ENCODE results near the gene ZNF648.
"Not testable (repeated sequence)": the region's sequence is repeated elsewhere in the genome, so short reads cannot be mapped to it uniquely, and the experiment has no call there.

Gene ZNF648

GRCh38 chr1:182061594-182061993 is at the start of gene ZNF648:
ZNF648 (minus strand) TSS chr1:182061712; CDS start chr1:182058010, 3,702 bp downstream.
- H3K36me3 ChIP-seq (ENCODE audit: control insufficient read depth in 1 of 2, insufficient read depth in 2 of 2, low read length in 2 of 2), result no peaks in the 10 kb centered on the region
- H3K9me3 ChIP-seq (ENCODE audit: control insufficient read depth in 1 of 2, low read length in 2 of 2), result peaks cover 0 to 4% of the 10 kb centered on the region in 2 donors
- H3K4me1 ChIP-seq (ENCODE audit: control insufficient read depth in 1 of 2, insufficient read depth in 2 of 2, low read length in 2 of 2), result no peaks in the 10 kb centered on the region
- no peak within 1 kb of the TSS for H3K27ac ChIP-seq (ENCODE audit: low read length)
- no peak within 1 kb of the TSS for H3K4me3 ChIP-seq (ENCODE audit: low read depth in 1 of 2, low read length in 2 of 2)
- no peaks in the 10 kb centered on the region for H3K27me3 ChIP-seq (ENCODE audit: low read depth, low read length)

GRCh38 chr1:182110635-182111034 is 49.1 kb upstream of the ZNF648 start:
- Histone ChIP-seq H3K36me3 (ENCODE audit: control insufficient read depth in 1 of 2, insufficient read depth in 2 of 2, low read length in 2 of 2) (no peaks in the 10 kb centered on the region), H3K27me3 (ENCODE audit: low read depth, low read length) (no peaks in the 10 kb centered on the region), H3K27ac (ENCODE audit: low read length) (no peak overlapping the region), H3K4me3 (ENCODE audit: low read depth in 1 of 2, low read length in 2 of 2) (no peak overlapping the region), H3K9me3 (ENCODE audit: control insufficient read depth in 1 of 2, low read length in 2 of 2) (peaks cover 0 to 7% of the 10 kb centered on the region in 2 donors), H3K4me1 (ENCODE audit: control insufficient read depth in 1 of 2, insufficient read depth in 2 of 2, low read length in 2 of 2) (no peaks in the 10 kb centered on the region)

GRCh38 chr1:182109771-182110170 is 48.3 kb upstream of the ZNF648 start:
- no peak overlapping the region for H3K27ac ChIP-seq (ENCODE audit: low read length)
- H3K27me3 ChIP-seq (ENCODE audit: low read depth, low read length), result no peaks in the 10 kb centered on the region
- H3K9me3 ChIP-seq (ENCODE audit: control insufficient read depth in 1 of 2, low read length in 2 of 2), result peaks cover 0 to 7% of the 10 kb centered on the region in 2 donors
- no peaks in the 10 kb centered on the region for H3K4me1 ChIP-seq (ENCODE audit: control insufficient read depth in 1 of 2, insufficient read depth in 2 of 2, low read length in 2 of 2)
- no peak overlapping the region for H3K4me3 ChIP-seq (ENCODE audit: low read depth in 1 of 2, low read length in 2 of 2)
- no peaks in the 10 kb centered on the region for H3K36me3 ChIP-seq (ENCODE audit: control insufficient read depth in 1 of 2, insufficient read depth in 2 of 2, low read length in 2 of 2)

GRCh38 chr1:182107209-182107608 is 45.7 kb upstream of the ZNF648 start:
- Histone ChIP-seq H3K4me3 (ENCODE audit: low read depth in 1 of 2, low read length in 2 of 2) (no peak overlapping the region), H3K4me1 (ENCODE audit: control insufficient read depth in 1 of 2, insufficient read depth in 2 of 2, low read length in 2 of 2) (no peaks in the 10 kb centered on the region), H3K36me3 (ENCODE audit: control insufficient read depth in 1 of 2, insufficient read depth in 2 of 2, low read length in 2 of 2) (no peaks in the 10 kb centered on the region), H3K9me3 (ENCODE audit: control insufficient read depth in 1 of 2, low read length in 2 of 2) (peaks cover 0 to 7% of the 10 kb centered on the region in 2 donors), H3K27me3 (ENCODE audit: low read depth, low read length) (no peaks in the 10 kb centered on the region), H3K27ac (ENCODE audit: low read length) (no peak overlapping the region)

GRCh38 chr1:182102043-182102416 is 40.5 kb upstream of the ZNF648 start:
- H3K27me3 ChIP-seq (ENCODE audit: low read depth, low read length), result no peaks in the 10 kb centered on the region
- no peaks in the 10 kb centered on the region for H3K4me1 ChIP-seq (ENCODE audit: control insufficient read depth in 1 of 2, insufficient read depth in 2 of 2, low read length in 2 of 2)
- no peaks in the 10 kb centered on the region for H3K36me3 ChIP-seq (ENCODE audit: control insufficient read depth in 1 of 2, insufficient read depth in 2 of 2, low read length in 2 of 2)
- H3K27ac ChIP-seq (ENCODE audit: low read length), result no peak overlapping the region
- no peak overlapping the region for H3K4me3 ChIP-seq (ENCODE audit: low read depth in 1 of 2, low read length in 2 of 2)
- H3K9me3 ChIP-seq (ENCODE audit: control insufficient read depth in 1 of 2, low read length in 2 of 2), result peaks cover 0 to 2% of the 10 kb centered on the region in 2 donors

GRCh38 chr1:182101415-182102042 is 40.0 kb upstream of the ZNF648 start:
- H3K4me1 ChIP-seq (ENCODE audit: control insufficient read depth in 1 of 2, insufficient read depth in 2 of 2, low read length in 2 of 2), result no peaks in the 10 kb centered on the region
- H3K27me3 ChIP-seq (ENCODE audit: low read depth, low read length), result no peaks in the 10 kb centered on the region
- no peak overlapping the region for H3K27ac ChIP-seq (ENCODE audit: low read length)
- H3K9me3 ChIP-seq (ENCODE audit: control insufficient read depth in 1 of 2, low read length in 2 of 2), result no peaks in the 10 kb centered on the region
- H3K36me3 ChIP-seq (ENCODE audit: control insufficient read depth in 1 of 2, insufficient read depth in 2 of 2, low read length in 2 of 2), result no peaks in the 10 kb centered on the region
- no peak overlapping the region for H3K4me3 ChIP-seq (ENCODE audit: low read depth in 1 of 2, low read length in 2 of 2)

- Histone ChIP-seq H3K27ac (ENCODE audit: low read length) (no peak overlapping the region), H3K4me1 (ENCODE audit: control insufficient read depth in 1 of 2, insufficient read depth in 2 of 2, low read length in 2 of 2) (no peaks in the 10 kb centered on the region), H3K27me3 (ENCODE audit: low read depth, low read length) (no peaks in the 10 kb centered on the region), H3K4me3 (ENCODE audit: low read depth in 1 of 2, low read length in 2 of 2) (no peak overlapping the region), H3K9me3 (ENCODE audit: control insufficient read depth in 1 of 2, low read length in 2 of 2) (no peaks in the 10 kb centered on the region), H3K36me3 (ENCODE audit: control insufficient read depth in 1 of 2, insufficient read depth in 2 of 2, low read length in 2 of 2) (no peaks in the 10 kb centered on the region)
These were observed 36.8 kb upstream of the ZNF648 start for GRCh38 chr1:182098301-182098700.

GRCh38 chr1:182095946-182096345 is 34.4 kb upstream of the ZNF648 start:
- Histone ChIP-seq H3K9me3 (ENCODE audit: control insufficient read depth in 1 of 2, low read length in 2 of 2) (no peaks in the 10 kb centered on the region), H3K27me3 (ENCODE audit: low read depth, low read length) (no peaks in the 10 kb centered on the region), H3K27ac (ENCODE audit: low read length) (no peak overlapping the region), H3K36me3 (ENCODE audit: control insufficient read depth in 1 of 2, insufficient read depth in 2 of 2, low read length in 2 of 2) (no peaks in the 10 kb centered on the region), H3K4me3 (ENCODE audit: low read depth in 1 of 2, low read length in 2 of 2) (no peak overlapping the region), H3K4me1 (ENCODE audit: control insufficient read depth in 1 of 2, insufficient read depth in 2 of 2, low read length in 2 of 2) (no peaks in the 10 kb centered on the region)

- not testable (repeated sequence) for H3K36me3 ChIP-seq (ENCODE audit: control insufficient read depth in 1 of 2, insufficient read depth in 2 of 2, low read length in 2 of 2); H3K9me3 ChIP-seq (ENCODE audit: control insufficient read depth in 1 of 2, low read length in 2 of 2); H3K4me1 ChIP-seq (ENCODE audit: control insufficient read depth in 1 of 2, insufficient read depth in 2 of 2, low read length in 2 of 2); H3K27ac ChIP-seq (ENCODE audit: low read length); H3K27me3 ChIP-seq (ENCODE audit: low read depth, low read length); H3K4me3 ChIP-seq (ENCODE audit: low read depth in 1 of 2, low read length in 2 of 2)
These were observed 33.0 kb upstream of the ZNF648 start for GRCh38 chr1:182094514-182095005.

GRCh38 chr1:182093781-182094180 is 32.3 kb upstream of the ZNF648 start:
- Histone ChIP-seq H3K36me3 (ENCODE audit: control insufficient read depth in 1 of 2, insufficient read depth in 2 of 2, low read length in 2 of 2) (no peaks in the 10 kb centered on the region), H3K27ac (ENCODE audit: low read length) (no peak overlapping the region), H3K9me3 (ENCODE audit: control insufficient read depth in 1 of 2, low read length in 2 of 2) (no peaks in the 10 kb centered on the region), H3K27me3 (ENCODE audit: low read depth, low read length) (no peaks in the 10 kb centered on the region), H3K4me3 (ENCODE audit: low read depth in 1 of 2, low read length in 2 of 2) (no peak overlapping the region), H3K4me1 (ENCODE audit: control insufficient read depth in 1 of 2, insufficient read depth in 2 of 2, low read length in 2 of 2) (no peaks in the 10 kb centered on the region)

GRCh38 chr1:182092336-182092735 is 30.8 kb upstream of the ZNF648 start:
- Histone ChIP-seq H3K36me3 (ENCODE audit: control insufficient read depth in 1 of 2, insufficient read depth in 2 of 2, low read length in 2 of 2) (no peaks in the 10 kb centered on the region), H3K4me3 (ENCODE audit: low read depth in 1 of 2, low read length in 2 of 2) (no peak overlapping the region), H3K4me1 (ENCODE audit: control insufficient read depth in 1 of 2, insufficient read depth in 2 of 2, low read length in 2 of 2) (no peaks in the 10 kb centered on the region), H3K27me3 (ENCODE audit: low read depth, low read length) (no peaks in the 10 kb centered on the region), H3K27ac (ENCODE audit: low read length) (no peak overlapping the region), H3K9me3 (ENCODE audit: control insufficient read depth in 1 of 2, low read length in 2 of 2) (no peaks in the 10 kb centered on the region)

- no peaks in the 10 kb centered on the region for H3K4me1 ChIP-seq (ENCODE audit: control insufficient read depth in 1 of 2, insufficient read depth in 2 of 2, low read length in 2 of 2)
- H3K36me3 ChIP-seq (ENCODE audit: control insufficient read depth in 1 of 2, insufficient read depth in 2 of 2, low read length in 2 of 2), result no peaks in the 10 kb centered on the region
- no peaks in the 10 kb centered on the region for H3K9me3 ChIP-seq (ENCODE audit: control insufficient read depth in 1 of 2, low read length in 2 of 2)
- H3K4me3 ChIP-seq (ENCODE audit: low read depth in 1 of 2, low read length in 2 of 2), result no peak overlapping the region
- no peak overlapping the region for H3K27ac ChIP-seq (ENCODE audit: low read length)
- H3K27me3 ChIP-seq (ENCODE audit: low read depth, low read length), result no peaks in the 10 kb centered on the region
These were observed 29.6 kb upstream of the ZNF648 start for GRCh38 chr1:182091083-182091482.
